ENCODE data around the gene CNIH2. TPM values are rescaled to one million over a fixed set of nuclear protein-coding genes. Genes with fewer than 3 reads are reported as not detected.
A peak's percentile ranks its signal among the peaks of the same experiment; 100 is the strongest.

The CNIH2 gene
- total RNA-seq (2011; cell fraction: chromatin; rRNA removed; ENCODE audit: low replicate concordance), result 0.92 and 2.0 TPM in 2 replicates
- total RNA-seq (2011; cell fraction: nucleolus; rRNA removed), result 0.92 and 1.7 TPM in 2 replicates
- total RNA-seq (2011; cell fraction: nucleoplasm; rRNA removed), result 0.95 and 1.2 TPM in 2 replicates
- total RNA-seq (2014; rRNA removed) (0.61 TPM in 1 of 2 replicates, not detected in the other), total RNA-seq (2014; rRNA removed; fragmentation: Illumina TruSeq; extraction: Trizol) (not detected in 2 replicates), total RNA-seq (2015; rRNA removed; fragmentation: Illumina TruSeq; extraction: Trizol) (0.11 and 0.40 TPM in 2 replicates), total RNA-seq (2021) (0.89 and 1.1 TPM in 2 replicates), polyA plus RNA-seq (2011; rRNA removed) (0.26 and 0.30 TPM in 2 replicates), polyA plus RNA-seq (2014; fragmentation: Illumina TruSeq; extraction: Trizol) (0.36 and 0.65 TPM in 2 replicates), polyA plus RNA-seq (2014; fragmentation: Nextera tagmentation; extraction: Ambion mirVana) (not detected), polyA plus RNA-seq (2014; rRNA removed) (0.27 and 0.55 TPM in 2 replicates), polyA minus RNA-seq (2011; rRNA and poly(A)+ RNA removed) (not detected in 2 replicates), Bru-seq, nascent RNA (percentile 29 among the genes with signal in this experiment), BruChase-seq, experiment 1, labeled RNA remaining after a 2-hour chase (percentile 43 among the genes with signal in this experiment), BruChase-seq, experiment 2, labeled RNA remaining after a 6-hour chase (percentile 46 among the genes with signal in this experiment)
- polyA plus RNA-seq (2011; cell fraction: cytosol; rRNA removed), result 0.52 and 0.69 TPM in 2 replicates
- 1.1 and 1.7 TPM in 2 replicates for polyA plus RNA-seq (2011; cell fraction: nucleus; rRNA removed)
- polyA plus RNA-seq (2012), result 0.52 and 0.57 TPM in 2 replicates
- not detected in 2 replicates for polyA minus RNA-seq (2011; cell fraction: cytosol; rRNA and poly(A)+ RNA removed)
- 0.13 TPM in 1 of 2 replicates, not detected in the other for polyA minus RNA-seq (2011; cell fraction: nucleus; rRNA and poly(A)+ RNA removed)
- long read RNA-seq, experiment 1, result 0 reads
- long read RNA-seq, experiment 2, partial matches to known transcripts, result 0 of 1 reads
- long read RNA-seq, experiment 2, other reads (novel, unspliced or antisense), result 1 of 1 reads
- long read RNA-seq, experiment 3, result 0 reads

- ATAC-seq (peak; percentile 64), FAIRE-seq (no peak), DNase-seq (ENCODE audit: extremely low read depth in 1 of 4, low spot score in 3 of 4) (peak; percentile 47 to 80 (median 78))
- CTCF ChIA-PET (ENCODE audit: low intra/inter-chr PET ratio), result no interaction called here
- no TSS peak for BruUV-seq (replicated peaks)
- intact Hi-C loops (cut with micrococcal nuclease), result no loop called here
- no peak within 1 kb of the TSS for H3K4me2 ChIP-seq (ENCODE audit: insufficient read depth, low read length)
- peak within 1 kb of the TSS in 1 of 2 experiments; percentile 75; a peak in 2 of 4 replicates for H3K9ac ChIP-seq (ENCODE audit: insufficient read depth in 1 of 2, low read depth in 2 of 2, low read length in 2 of 2)
- H3K79me2 ChIP-seq (ENCODE audit: control insufficient read depth, insufficient read depth, low read length), result no peaks in the 10 kb centered on the region
- H3K27me3 ChIP-seq (ENCODE audit: control insufficient read depth in 2 of 2, insufficient read depth in 2 of 2, low read length in 2 of 2), result no peaks in the 10 kb centered on the region
- POLR2A ChIA-PET, result interaction anchor here (0.7 to 1.5 kb wide), 3 partner anchors 10 to 196 kb away, joined by 3 to 5 read pairs (median 3); partner anchors contain the start of gene YIF1A
- peaks cover 13% of the 10 kb centered on the region for H4K20me1 ChIP-seq (replicated peaks; ENCODE audit: control insufficient read depth, insufficient read depth, low read length)
- H3K27ac ChIP-seq (ENCODE audit: extremely low read depth, low read depth, low read length), result peak within 1 kb of the TSS; percentile 33; the same call in 1 of the 3 replicates
- H3K9me1 ChIP-seq (ENCODE audit: control insufficient read depth, insufficient read depth, low read length), result no peaks in the 10 kb centered on the region
- in situ Hi-C loops (cut with MboI), result no loop called here
- H3K36me3 ChIP-seq (ENCODE audit: control insufficient read depth, insufficient read depth, low read length), result peaks cover 37% of the 10 kb centered on the region
- no peaks in the 10 kb centered on the region for H3K9me3 ChIP-seq (replicated peaks; ENCODE audit: control insufficient read depth, insufficient read depth, low read depth, low read length)
- 36% methylated on average over 15 of the region's 84 CpGs for WGBS (ENCODE audit: insufficient coverage, low coverage, missing lambda C conversion rate)
- H2AFZ ChIP-seq (ENCODE audit: low read depth, low read length), result no peak within 1 kb of the TSS
- H3K4me3 ChIP-seq, result no peak within 1 kb of the TSS
- H3K4me1 ChIP-seq (replicated peaks in 1 of 2; ENCODE audit: control insufficient read depth in 2 of 2, insufficient read depth in 2 of 2, low read length in 2 of 2), result peaks cover 2 to 23% of the 10 kb centered on the region in 2 experiments; a peak in 3 of 5 replicates
- TF ChIP-seq CBFB (CRISPR knock-in tag; IDR thresholded peaks at IDR 0.05), result no peak
- peak; percentile 60 for TF ChIP-seq CXXC5 (CRISPR knock-in tag; IDR thresholded peaks at IDR 0.05)
- no peak for TF ChIP-seq ZNF668 (CRISPR knock-in tag; IDR thresholded peaks at IDR 0.05)
- no peak for TF ChIP-seq SIN3A (IDR thresholded peaks at IDR 0.05; ENCODE audit: borderline replicate concordance in 2 of 2, control insufficient read depth in 1 of 2, low read depth in 2 of 2, low read length in 2 of 2)
- TF ChIP-seq L3MBTL2 (IDR thresholded peaks at IDR 0.05), result peak; percentile 42; the same call in 1 of the 2 replicates
- TF ChIP-seq, protein P1, sequence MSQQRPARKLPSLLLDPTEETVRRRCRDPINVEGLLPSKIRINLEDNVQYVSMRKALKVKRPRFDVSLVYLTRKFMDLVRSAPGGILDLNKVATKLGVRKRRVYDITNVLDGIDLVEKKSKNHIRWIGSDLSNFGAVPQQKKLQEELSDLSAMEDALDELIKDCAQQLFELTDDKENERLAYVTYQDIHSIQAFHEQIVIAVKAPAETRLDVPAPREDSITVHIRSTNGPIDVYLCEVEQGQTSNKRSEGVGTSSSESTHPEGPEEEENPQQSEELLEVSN (IDR thresholded peaks at IDR 0.05; ENCODE audit: borderline replicate concordance in 1 of 2, extremely low read depth in 1 of 2, insufficient read depth in 1 of 2, insufficient read length in 1 of 2, low read depth in 1 of 2, low read length in 1 of 2, poor library complexity in 1 of 2, severe bottlenecking in 1 of 2), result peak in 1 of 2 experiments; percentile 65
- 0 out of 2 replicates have a peak, but pooled peaks have one; percentile 33 for TF ChIP-seq GATAD2B (IDR thresholded peaks at IDR 0.05; ENCODE audit: borderline replicate concordance)
- TF ChIP-seq ZBTB9 (CRISPR knock-in tag; IDR thresholded peaks at IDR 0.05), result no peak
- peak; percentile 59 for TF ChIP-seq CCNT2 (IDR thresholded peaks at IDR 0.05; ENCODE audit: borderline replicate concordance, extremely low read depth, insufficient read length, low read depth, low read length)
- TF ChIP-seq, protein P2, sequence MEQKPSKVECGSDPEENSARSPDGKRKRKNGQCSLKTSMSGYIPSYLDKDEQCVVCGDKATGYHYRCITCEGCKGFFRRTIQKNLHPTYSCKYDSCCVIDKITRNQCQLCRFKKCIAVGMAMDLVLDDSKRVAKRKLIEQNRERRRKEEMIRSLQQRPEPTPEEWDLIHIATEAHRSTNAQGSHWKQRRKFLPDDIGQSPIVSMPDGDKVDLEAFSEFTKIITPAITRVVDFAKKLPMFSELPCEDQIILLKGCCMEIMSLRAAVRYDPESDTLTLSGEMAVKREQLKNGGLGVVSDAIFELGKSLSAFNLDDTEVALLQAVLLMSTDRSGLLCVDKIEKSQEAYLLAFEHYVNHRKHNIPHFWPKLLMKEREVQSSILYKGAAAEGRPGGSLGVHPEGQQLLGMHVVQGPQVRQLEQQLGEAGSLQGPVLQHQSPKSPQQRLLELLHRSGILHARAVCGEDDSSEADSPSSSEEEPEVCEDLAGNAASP (IDR thresholded peaks at IDR 0.05), result no peak
These were observed at the start of gene CNIH2 for GRCh38 chr11:66277471-66278362. Gene CNIH2, plus strand, starts transcription at chr11:66278175. Its CDS starts 282 bp downstream, at chr11:66278457.

All from K562 (cell line).